Prostate gland (tissue), 2 donors: ENCODE measurements around the gene PLCB1.

Experiments used
- POLR2A ChIP-seq: fragments of 450-650 bp; IDR thresholded peaks from one replicate; pipeline ENCODE4 v1.6.1; 2016; ENCODE audit warnings: antibody characterized with exemption, mild to moderate bottlenecking
- TF ChIP-seq, protein P1 (sequence below), 4 experiments: fragments of 200-600 bp in 2 of 4; fragments of 450-650 bp in 2 of 4; sonication (generic) in 2 of 4; IDR thresholded peaks; 1 replicate in 3 of 4; 2 replicates in 1 of 4; pipeline ENCODE4 v1.5.1; 2016 to 2019; ENCODE audit warnings: antibody characterized with exemption in 4 of 4, mild to moderate bottlenecking in 2 of 4, moderate library complexity in 2 of 4

DNA sequence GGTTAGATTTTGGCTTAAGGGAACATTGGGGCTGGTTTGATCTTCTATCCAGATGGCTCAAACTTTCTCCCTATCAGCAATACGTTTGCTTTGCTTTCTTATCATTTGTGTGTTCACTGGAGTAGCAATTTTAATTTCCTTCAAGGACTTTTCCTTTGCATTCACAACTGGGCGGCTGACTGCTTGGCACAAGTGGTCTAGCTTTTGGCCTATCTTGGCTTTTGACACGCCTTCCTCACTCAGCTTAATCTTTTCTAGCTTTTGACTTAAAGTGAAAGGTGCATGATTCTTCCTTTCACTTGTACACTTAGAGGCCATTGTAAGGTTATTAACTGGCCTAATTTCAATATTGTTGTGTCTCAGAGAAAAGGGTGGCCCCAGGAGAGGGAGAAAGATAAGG, 254.9 kb downstream of the PLCB1 start:
- TF ChIP-seq, protein P1, sequence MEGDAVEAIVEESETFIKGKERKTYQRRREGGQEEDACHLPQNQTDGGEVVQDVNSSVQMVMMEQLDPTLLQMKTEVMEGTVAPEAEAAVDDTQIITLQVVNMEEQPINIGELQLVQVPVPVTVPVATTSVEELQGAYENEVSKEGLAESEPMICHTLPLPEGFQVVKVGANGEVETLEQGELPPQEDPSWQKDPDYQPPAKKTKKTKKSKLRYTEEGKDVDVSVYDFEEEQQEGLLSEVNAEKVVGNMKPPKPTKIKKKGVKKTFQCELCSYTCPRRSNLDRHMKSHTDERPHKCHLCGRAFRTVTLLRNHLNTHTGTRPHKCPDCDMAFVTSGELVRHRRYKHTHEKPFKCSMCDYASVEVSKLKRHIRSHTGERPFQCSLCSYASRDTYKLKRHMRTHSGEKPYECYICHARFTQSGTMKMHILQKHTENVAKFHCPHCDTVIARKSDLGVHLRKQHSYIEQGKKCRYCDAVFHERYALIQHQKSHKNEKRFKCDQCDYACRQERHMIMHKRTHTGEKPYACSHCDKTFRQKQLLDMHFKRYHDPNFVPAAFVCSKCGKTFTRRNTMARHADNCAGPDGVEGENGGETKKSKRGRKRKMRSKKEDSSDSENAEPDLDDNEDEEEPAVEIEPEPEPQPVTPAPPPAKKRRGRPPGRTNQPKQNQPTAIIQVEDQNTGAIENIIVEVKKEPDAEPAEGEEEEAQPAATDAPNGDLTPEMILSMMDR (IDR thresholded peaks at IDR 0.05): no peak
- no peak for TF ChIP-seq POLR2A
